ENCODE results near the gene ZP2.
"Not testable (repeated sequence)": the region's sequence is repeated elsewhere in the genome, so short reads cannot be mapped to it uniquely, and the experiment has no call there.

DNA sequence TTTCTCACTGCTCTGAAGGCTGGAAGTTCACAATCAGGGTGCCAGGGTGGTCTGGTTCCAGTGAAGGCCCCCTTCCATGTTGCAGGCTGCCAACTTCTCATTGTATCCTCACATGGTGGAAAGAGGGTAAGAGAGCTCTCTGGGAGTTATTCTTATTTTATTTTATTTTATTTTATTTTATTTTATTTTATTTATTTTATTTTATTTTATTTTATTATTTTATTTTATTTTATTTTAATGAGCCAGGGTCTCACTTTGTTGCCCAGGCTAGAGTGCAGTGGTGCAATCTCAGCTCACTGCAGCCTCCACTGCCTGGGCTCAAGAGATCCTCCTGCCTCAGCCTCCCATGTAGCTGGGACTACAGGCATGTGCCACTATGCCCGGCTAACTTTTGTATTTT, 55.4 kb downstream of the ZP2 start:
- TF ChIP-seq, protein P1, sequence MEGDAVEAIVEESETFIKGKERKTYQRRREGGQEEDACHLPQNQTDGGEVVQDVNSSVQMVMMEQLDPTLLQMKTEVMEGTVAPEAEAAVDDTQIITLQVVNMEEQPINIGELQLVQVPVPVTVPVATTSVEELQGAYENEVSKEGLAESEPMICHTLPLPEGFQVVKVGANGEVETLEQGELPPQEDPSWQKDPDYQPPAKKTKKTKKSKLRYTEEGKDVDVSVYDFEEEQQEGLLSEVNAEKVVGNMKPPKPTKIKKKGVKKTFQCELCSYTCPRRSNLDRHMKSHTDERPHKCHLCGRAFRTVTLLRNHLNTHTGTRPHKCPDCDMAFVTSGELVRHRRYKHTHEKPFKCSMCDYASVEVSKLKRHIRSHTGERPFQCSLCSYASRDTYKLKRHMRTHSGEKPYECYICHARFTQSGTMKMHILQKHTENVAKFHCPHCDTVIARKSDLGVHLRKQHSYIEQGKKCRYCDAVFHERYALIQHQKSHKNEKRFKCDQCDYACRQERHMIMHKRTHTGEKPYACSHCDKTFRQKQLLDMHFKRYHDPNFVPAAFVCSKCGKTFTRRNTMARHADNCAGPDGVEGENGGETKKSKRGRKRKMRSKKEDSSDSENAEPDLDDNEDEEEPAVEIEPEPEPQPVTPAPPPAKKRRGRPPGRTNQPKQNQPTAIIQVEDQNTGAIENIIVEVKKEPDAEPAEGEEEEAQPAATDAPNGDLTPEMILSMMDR (IDR thresholded peaks at IDR 0.05) = not testable (repeated sequence)
- not testable (repeated sequence) for TF ChIP-seq ZFX (IDR thresholded peaks at IDR 0.05; ENCODE audit: borderline replicate concordance)
